Stimulated activated CD8-positive, alpha-beta memory T cell treated with anti-CD3 and anti-CD28 coated beads, Interleukin-7, amount 100 ng/mL, for 48 hours (primary cell): ENCODE measurements around the gene GNAQ.
"Not testable (repeated sequence)": the region's sequence is repeated elsewhere in the genome, so short reads cannot be mapped to it uniquely, and the experiment has no call there.

Experiments
- DNase-seq, 2 donors: peaks; one replicate each; pipeline ENCODE4 v3.0.0-alpha.2; 2020; ENCODE audit warnings: low read depth in 1 of 2; ENCODE audit errors: extremely low read depth in 1 of 2

Gene GNAQ

DNA sequence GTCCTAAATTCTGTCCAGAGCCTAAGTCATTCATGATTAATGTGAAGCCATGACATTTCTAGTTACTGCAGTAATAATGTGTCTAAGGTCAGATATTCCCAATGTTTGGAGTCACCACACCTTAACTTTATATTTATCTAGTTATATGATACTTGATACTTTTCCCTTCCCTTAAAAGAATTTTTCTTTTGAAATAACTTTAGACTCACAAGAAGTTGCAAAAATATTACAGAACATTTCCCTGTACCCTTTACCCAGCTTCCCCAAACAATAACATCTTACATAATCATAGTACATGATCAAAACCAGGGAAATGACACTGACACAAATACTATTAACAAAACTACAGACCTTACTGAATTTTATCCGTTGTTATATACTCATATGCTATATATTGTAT lies 233.5 kb downstream of the GNAQ start:
- DNase-seq: no peak

DNA sequence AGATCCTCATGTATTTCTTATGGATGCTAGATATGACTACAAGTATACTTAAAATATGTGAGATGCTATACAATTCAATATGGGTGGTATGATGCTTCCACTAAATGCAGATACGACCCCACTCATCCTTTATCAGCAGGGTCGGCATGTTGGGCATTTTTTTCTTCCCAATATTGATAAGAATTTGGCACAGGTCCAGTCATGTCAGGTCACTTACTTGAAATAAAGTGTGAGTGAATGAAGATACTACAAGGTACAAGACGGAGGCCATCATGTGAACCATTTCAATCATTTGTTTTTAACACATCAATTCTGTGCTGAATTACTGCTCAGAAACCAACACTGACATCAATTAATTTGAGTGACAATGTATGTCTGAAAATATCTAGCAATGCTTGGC lies 236.6 kb downstream of the GNAQ start:
- no peak for DNase-seq

DNA sequence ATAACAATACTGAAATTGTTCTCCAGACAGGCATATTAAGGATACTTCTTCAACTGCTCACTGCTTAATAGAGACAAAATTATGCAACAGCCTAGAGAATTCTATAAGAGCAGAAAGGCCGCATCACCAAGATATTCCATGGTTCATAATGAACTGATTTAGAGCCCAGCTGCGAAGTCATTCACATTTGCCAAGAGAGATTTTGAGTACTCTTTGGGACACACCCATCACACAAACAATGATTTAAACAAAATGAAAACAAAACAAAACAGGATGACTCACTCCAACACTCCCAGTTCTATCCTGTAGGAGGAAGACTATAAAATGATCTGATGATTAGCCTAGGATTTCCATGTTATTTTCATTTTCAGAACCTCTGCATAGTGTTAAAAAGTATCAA lies 237.8 kb downstream of the GNAQ start:
- DNase-seq: no peak

DNA sequence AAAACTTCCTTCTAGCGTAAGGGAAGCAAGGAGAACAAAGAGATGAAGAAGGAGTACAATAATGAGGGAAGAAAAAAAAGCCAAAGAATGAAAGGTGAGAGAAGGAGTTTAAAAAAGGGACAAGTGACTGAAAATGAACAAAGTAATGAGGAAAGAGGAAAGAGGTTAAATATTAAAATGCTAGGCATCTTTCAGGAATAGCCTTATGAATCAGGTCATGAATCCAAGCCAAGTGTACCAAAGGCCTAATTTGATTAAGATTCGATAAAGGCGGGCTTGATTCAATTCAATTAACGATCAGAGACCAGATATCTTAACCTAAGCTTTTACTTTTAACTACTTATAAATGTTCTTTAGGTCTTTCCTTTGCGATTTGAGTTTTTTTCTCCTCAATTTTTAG lies 241.7 kb downstream of the GNAQ start:
- no peak for DNase-seq

DNA sequence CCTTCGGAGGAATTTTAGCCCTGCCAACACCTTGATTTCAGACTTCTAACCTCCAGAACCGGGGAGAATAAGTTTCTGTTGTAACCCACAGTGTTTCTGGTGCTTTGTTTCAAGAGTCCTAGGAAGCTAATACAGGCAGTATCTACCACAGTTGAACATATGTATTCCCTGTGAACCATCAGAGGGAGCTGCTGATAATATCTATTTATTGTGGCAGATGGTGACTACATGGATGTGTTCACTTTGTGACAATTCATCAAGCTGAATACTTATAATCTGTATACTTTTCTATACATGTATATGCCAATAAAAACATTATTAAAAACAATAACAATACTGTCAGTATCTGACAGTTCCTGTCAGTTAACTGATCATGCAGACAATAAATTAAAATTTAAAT lies 246.3 kb downstream of the GNAQ start:
- no peak for DNase-seq

DNA sequence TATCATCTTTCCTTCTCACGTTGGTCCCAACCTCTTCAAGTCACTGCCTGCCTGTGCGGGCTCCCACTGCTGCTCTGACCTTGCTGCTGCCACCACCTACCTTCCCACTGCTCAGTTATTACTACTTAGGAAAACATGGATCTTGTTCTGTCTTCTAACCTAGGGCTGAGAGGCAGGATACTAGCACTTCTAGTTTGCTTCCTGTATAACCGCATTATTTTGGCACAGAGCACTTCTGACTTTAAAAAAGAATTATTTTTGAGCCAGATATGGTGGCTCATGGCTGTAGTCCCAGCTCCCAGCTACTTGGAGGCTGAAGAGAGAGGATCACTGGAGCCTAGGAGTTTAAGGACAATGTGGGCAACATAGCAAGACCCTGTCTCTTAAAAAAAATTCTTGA lies 248.1 kb downstream of the GNAQ start:
- no peak for DNase-seq

DNA sequence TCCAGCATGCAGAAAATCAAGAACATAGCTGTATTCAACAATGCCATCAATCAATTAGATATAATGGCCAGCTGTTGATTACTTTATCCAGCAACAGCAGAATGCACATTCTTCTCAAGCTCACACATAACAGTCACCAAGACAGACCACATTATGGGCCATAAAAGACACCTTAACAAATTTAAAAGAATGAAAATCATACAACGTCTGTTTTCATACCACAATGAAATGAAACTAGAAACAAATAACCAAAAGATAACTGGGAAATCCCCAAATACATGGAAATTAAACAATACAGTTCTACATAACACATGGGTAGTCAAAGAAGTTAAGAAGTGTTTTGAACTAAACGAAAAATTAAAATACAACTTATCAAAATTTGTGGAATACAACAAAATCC lies 252.6 kb downstream of the GNAQ start:
- DNase-seq: no peak

DNA sequence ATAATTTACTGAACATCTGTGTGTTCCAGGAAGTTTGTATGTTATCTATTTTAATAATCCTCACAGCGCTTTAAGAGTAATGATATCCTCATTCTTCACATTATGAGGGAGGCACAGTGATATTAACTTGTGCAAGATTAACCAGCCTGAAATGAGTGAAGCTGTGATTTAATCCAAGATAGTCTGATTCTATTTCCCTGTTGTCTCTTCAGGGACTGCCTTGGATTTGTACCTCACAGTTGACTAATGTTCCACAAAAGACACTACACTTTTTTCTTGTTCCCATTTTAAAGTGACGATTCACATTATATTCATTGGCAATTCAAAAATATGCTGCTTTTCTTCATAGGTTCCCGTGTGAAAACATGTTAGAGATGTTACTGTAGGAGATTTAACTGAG lies 258.2 kb downstream of the GNAQ start:
- no peak for DNase-seq

DNA sequence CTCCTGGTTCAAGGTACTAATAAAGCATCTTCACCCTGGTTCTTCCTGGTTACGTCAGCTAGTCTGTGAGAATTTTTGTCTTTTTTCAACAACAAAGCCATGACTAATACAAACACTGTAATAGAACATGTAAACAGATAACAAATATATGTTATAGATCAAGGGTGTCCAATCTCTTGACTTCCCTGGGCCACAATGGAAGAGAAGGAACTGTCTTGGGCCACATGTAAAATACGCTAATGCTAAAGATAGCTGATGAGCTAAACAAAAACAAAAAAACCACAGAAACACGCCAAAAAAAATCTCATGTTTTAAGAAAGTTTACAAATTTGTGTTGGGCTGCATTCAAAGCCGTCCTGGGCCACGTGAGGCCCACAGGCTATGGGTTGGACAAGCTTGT lies 259.0 kb downstream of the GNAQ start:
- DNase-seq: no peak

DNA sequence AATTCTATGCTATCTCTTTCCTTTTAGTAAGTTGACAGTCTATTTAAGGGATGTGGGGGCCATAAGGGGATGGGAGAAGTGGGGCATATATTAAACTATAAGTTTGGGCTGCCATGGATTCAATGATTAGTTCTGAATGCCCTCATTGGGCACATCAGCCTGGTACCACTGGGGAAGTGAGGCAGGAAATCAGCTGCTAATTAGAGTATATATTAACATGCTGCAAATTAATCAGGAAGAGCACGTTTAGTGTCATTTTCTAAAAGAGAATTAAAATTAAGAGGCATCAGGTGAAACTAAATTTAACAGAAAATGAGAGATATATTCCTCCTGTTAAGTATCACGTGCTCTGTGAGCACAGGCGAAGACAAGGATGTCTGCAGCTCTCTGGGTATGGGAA lies 260.4 kb downstream of the GNAQ start:
- no peak for DNase-seq

DNA sequence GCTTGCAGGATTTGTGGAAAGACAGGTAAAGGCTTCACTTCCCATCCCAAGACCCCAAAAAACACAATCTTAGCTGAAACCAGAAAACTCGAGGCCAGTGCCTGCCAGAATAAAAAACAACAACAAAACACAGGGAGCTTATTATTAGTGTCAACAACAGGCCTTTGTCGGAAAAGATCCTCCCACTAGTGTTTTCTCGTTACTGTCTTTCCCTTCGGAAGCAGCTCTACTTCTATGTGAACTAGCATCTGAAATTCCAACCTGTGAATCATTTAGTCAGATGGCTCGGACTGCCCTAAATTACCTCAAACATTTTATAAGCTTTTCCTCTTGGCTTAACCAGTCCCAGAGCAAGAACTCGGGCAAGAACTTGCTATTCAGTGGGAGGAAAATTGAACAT lies 261.3 kb downstream of the GNAQ start:
- no peak for DNase-seq

DNA sequence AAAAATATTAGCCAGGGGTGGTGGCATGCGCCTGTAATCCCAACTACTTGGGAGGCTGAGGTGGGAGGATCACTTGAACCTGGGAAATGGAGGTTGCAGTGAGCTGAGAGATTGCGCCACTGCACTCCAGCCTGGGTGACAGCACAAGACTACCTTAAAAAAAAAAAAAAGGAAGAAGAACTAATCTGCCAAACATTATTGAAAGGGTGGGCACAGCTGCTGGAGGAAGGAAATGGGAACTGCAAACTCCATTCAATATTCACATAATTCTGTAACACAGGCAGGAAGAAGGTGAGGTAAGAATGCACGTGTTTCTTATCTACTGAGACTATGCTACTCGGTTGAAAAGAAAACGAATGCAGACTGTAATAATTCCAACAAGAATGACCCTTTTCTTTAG lies 262.4 kb downstream of the GNAQ start:
- no peak for DNase-seq

DNA sequence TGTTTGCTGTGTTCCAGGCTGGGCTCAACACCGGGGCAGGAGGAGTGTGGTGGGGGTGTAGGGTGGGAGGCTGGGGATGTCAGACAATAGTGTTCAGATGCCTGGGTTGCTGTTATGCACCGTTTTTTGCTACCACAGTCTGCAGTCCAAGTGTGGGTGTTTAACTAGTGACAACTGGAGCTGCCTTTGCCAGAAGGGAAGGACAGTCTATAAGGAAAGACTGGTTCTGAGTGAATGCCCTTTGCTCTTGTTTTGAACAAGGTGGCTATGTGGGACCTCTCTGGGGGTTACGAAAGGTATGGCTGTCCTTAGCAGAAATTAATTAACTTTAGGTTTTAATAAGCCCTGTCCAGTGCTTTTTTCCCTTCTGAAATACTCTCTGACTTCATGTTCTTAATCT lies 265.0 kb downstream of the GNAQ start:
- DNase-seq: no peak

DNA sequence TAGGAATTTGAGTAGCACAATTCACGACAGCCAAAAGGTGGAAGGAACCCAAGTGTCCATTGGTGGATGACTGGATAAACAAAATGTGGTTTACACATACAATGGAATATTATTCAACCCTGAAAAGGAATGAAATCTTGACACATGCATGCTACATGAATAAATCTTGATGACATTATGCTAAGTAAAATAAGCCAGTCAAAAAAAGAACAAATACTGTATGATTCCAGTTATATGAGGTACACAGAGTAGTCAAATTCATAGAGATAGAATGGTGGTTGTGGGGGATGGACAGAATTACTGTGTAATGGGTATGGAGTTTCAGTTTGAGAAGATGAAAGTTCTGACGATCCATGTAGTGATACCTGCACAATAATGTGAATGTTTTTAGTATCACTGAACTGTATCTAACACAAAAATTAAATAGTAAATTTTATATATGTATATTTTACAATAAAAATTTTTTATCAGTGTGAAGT lies 265.8 kb downstream of the GNAQ start:
- DNase-seq: no peak

DNA sequence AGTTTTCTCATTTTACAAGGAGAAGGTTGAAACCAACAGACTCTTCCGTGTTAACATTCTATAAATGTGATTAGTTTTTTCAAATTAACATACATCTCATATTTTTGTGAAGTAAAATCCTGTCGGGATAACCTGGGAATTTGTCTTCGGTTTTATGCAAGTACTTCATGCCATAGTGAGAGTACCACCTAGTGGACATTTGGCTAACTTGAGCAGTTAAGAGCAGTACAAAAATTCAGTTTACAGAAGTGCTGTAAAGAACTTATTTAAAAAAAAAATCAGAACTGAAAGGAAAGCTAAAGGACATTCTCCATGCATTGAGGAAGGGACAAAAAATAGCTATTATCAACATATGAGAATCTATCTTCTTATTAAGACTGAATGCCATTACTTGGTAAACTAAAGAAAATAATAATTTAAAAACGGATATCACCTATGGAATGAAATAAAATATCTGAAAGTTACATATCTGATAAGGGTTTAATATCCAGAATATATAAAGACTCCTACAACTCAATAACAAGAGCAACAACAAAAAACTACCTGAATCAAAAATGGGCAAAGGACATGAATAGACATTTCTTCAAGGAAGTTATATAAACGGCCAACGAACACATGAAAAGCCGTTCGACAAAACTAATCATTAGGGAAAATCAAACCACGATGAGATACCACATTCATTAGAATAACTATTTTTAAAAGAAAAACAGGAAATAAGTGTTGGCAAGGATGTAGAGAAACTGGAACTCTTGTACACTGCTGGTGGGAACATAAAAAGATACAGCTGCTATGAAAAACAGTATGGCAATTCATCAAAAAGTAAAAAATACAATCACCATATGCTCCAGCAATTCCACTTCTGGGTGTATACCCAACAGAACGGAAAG lies 266.5 kb downstream of the GNAQ start:
- DNase-seq: no peak

DNA sequence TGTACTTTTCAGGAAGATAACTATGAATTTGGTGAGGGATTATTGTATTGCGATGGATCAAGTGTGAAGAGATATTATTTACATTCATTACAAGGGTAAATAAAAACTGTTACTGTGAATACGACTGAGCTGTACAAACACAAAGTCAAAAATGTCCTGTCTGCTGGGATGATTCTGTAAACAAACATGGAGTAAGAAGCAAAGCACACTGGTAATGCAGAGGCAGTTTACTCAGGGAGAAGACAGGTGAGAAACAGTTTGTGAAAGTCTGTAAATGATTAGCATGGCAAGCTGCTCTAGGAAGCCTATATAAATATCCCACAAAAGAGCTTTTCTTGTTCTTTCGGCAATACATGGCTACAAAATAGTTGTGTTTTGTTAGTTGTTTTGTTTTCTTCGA lies 268.0 kb downstream of the GNAQ start:
- DNase-seq: no peak

DNA sequence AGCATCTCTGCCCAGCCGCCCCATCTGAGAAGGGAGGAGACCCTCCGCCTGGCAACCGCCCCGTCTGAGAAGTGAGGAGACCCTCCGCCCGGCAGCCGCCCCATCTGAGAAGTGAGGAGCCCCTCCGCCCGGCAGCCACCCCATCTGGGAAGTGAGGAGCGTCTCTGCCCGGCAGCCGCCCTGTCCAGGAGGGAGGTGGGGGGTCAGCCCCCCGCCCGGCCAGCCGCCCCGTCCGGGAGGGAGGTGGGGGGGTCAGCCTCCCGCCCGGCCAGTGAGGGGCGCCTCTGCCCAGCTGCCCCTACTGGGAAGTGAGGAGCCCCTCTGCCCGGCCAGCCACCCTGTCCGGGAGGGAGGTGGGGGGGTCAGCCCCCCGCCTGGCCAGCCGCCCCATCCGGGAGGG lies 270.7 kb downstream of the GNAQ start:
- DNase-seq: not testable (repeated sequence)

DNA sequence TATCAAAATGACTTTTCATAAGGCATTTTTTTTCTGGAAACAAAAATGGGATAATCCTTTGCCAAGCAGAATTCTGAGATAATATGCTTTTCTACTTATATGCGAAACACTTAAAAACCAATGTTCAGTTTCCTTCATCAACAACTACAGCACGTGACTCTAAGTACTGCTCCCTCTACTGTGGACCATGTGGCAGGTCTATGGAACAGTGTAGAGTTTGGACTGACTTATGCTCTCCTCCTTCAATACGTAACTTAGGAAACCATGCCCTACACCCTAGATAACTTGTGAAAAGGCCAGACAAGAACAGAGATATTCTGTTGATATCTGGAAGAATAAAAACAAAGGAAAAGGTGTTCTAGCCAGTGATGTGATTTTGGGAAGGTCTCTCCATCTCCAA lies 272.2 kb downstream of the GNAQ start:
- DNase-seq: no peak

DNA sequence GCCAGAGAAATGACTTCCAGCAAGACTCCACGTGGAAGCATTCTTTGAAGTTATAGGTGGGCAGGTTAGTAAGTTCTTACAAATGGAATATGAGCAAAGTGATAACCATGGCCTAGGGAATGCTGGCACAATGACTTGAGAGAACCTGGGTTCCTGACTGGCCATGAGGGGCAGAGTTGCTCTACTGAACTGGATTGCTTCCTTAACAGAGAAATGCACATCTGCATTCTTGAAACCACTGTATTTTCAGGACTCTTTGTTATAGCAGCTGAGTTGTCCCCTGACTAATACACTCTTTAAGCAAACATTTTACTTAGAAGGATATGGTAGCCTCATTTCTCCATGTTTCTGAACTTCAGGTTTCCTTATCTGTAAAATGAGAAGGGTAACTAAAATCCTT lies 275.2 kb downstream of the GNAQ start:
- DNase-seq: no peak

DNA sequence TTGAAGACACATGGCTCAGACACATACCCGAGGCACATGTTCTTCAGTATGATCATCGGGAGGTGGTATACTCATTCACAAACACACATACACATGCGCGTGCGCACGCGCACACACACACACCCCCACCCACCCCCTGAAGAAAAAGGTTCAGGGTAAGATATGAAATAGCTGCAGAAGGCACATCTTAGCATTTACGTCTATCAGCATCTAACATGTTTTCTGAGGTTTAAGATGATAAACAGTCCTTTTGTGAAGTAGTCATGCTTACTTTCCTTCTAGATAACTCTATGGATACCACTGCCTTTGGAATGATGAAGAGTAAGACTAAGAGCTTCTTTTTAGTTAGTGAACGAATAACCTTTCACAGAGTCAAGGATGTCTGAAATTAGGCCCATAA lies 278.4 kb downstream of the GNAQ start:
- DNase-seq: no peak

DNA sequence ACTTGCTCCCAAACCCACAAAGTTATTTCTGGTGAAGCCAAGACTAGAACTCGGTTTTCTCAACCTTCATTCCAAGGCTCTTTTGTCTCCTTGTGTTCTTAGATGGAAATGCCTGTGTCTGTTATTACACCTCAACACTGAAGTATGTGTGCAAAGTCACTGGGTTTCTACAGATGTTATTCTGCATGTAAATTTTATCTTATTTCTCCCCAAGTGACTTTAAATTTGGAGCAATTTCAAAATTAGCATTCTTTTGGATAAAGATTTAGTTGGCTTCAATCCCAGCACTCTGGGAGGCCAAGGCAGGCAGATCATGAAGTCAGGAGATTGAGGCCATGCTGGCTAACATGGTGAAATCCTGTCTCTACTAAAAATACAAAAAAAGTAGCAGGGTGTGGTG lies 279.1 kb downstream of the GNAQ start:
- DNase-seq: no peak

DNA sequence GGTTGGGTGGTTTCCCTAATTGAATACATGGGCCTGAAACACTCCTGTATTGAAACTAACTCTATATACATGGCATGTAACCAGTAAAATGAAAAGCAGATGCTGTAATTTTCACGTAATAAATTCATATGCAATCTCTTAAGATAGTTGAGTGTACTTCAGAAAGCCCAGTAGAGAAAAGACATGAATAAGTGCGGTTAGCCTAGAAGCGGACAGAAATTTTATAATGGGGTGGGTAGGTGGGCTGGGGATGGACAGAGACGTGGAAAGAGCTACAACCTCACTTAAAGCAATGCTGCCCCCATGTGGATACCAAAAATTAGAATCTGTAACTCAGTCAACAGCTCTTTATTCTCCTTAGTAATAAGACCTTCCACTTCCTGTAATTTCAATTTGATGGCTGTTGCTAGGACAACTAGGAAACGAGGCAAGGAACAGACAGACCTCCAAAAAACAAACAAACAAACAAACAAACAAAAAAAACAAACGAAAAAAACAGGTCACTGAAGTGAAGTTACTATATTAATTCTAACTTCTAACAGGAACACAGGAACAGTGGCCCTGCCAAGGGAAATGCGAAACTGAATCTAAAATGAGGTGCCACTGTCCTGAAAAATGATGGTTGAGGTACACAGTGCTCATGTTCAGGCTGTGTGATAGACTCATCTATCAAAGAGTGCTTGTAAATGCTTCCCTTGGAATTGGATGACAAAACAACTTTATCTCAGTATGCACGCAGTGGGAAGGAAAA lies 280.1 kb downstream of the GNAQ start:
- no peak for DNase-seq
